AG10803 (cell line): ENCODE results near the gene CPT1A.

Source experiments
- DNase-seq: peaks from one replicate; pipeline ENCODE4 v3.0.0; 2010; ENCODE audit warnings: low read depth
- H3K4me3 ChIP-seq: 2 replicates; pipeline ENCODE4 v1.5.1; 2011; ENCODE audit warnings: mild to moderate bottlenecking, low read length, control low read depth
- CTCF ChIP-seq: conservative IDR thresholded peaks from 2 replicates; pipeline ENCODE4 v1.5.1; 2011; ENCODE audit warnings: mild to moderate bottlenecking, low read length, control low read depth, inconsistent platforms

CPT1A gene

GRCh38 chr11:68878022-68878421 lies 36.3 kb upstream of the CPT1A start:
- no peak overlapping the region for H3K4me3 ChIP-seq
- DNase-seq: no peak
- TF ChIP-seq CTCF: no peak

GRCh38 chr11:68872216-68873003 lies 30.7 kb upstream of the CPT1A start:
- TF ChIP-seq CTCF: no peak
- peak; percentile 38 for DNase-seq
- no peak overlapping the region for H3K4me3 ChIP-seq

- DNase-seq: no peak
- peak overlapping the region; percentile 49 for H3K4me3 ChIP-seq
- TF ChIP-seq CTCF: peak; percentile 31
Observed at GRCh38 chr11:68870470-68870869, 28.8 kb upstream of the CPT1A start.

GRCh38 chr11:68868221-68868835 lies 26.6 kb upstream of the CPT1A start:
- H3K4me3 ChIP-seq: no peak overlapping the region
- no peak for DNase-seq
- TF ChIP-seq CTCF: no peak

- TF ChIP-seq CTCF: no peak
- H3K4me3 ChIP-seq: no peak overlapping the region
- no peak for DNase-seq
Observed at GRCh38 chr11:68867066-68867465, 25.4 kb upstream of the CPT1A start.

GRCh38 chr11:68865241-68865640 lies 23.5 kb upstream of the CPT1A start:
- no peak overlapping the region for H3K4me3 ChIP-seq
- no peak for DNase-seq

More at GRCh38 chr11:68865241-68865640, 23.5 kb upstream of the CPT1A start:
- TF ChIP-seq CTCF: no peak
